ENCODE results near the gene CDH12.
"Not testable (repeated sequence)": the region's sequence is repeated elsewhere in the genome, so short reads cannot be mapped to it uniquely, and the experiment has no call there.

Gene CDH12

GRCh38 chr5:22852807-22853660 is at the start of gene CDH12:
CDH12 (minus strand) TSS chr5:22853344.
- DNase-seq (ENCODE audit: low read depth, low spot score): no peak

GRCh38 chr5:22901885-22902284 is 48.7 kb upstream of the CDH12 start:
- DNase-seq (ENCODE audit: low read depth, low spot score): no peak

DNA sequence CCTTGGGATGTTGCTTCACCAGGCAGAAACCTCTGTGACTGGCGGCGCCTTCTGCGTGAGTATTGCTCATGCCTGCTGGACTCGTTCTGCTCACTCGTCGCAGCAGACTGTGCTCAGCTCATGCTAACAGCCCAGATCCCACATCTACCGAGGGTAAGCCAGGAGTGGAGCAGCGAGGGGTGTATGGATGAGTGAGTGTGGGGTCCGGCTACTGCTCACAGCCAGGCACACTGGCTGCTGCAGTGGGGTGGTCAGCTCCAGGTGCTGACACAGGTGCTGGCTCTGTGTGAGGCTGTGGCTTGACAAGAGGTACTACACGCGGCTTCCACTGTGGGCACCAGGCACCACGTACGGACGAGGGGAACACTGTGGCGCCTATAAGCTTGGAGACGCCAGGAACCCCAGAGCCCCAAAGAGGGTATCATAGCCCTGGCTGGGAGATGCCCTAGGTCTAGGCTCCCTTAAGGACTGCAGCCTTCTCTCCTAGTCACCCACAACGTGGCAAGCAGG is 47.7 kb upstream of the CDH12 start:
- DNase-seq (ENCODE audit: low read depth, low spot score): no peak

DNA sequence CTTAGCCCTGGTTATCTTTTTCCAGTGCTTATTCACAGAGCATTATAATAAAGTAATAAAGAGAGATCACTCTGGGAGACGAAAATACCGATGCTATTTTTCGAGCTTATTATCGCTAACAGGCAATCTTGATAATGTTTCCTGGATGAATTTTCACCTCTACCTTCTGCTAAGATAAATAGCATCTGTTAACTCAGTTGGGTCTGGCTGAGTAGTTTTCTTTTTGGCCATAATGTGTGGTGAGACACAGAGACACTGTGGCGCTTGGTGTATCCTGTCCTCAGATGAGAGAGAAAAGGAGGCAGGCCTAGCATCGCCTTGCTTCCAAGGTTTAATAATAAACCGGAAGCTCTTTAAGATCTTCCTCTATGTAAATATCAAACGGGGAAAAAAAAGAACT is 46.2 kb upstream of the CDH12 start:
- DNase-seq (ENCODE audit: low read depth, low spot score): no peak

DNA sequence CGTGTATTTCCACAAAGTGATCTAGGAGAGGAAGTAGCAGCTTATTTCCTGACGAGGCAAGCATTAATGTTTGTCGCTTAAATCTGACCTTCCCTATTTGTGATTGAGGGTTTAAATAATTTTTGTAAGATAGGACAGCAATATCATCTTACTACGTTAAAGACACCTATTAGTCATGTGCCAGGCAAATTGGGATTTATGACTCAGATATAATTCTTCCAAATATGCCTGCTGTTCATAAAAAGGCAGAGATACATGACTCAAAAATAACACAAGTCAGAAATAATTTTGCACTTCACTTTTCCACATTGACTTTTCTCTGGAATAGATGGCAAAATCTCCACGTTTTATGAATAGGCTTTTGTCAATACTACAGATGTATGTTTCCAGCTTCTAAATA is 43.0 kb upstream of the CDH12 start:
- DNase-seq (ENCODE audit: low read depth, low spot score): no peak

GRCh38 chr5:22892441-22892840 is 39.3 kb upstream of the CDH12 start:
- no peak for DNase-seq (ENCODE audit: low read depth, low spot score)

DNA sequence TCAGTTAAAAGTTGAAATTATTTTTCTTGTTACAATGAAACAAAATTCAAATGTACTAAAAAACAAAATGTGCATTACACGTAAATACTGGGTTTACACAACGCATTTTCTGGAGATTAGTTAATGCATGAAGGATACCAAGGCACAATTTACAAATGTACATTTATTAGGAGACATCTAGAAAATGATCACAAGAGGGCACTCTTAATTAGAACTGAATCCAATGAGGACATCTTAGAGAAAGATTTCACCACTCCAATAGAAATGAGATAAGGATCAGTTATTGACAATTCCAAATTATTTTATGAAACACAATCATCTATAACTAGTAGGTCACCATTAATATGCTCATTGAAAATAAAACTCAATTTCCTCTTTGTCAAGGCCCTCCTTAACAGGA is 36.6 kb upstream of the CDH12 start:
- DNase-seq (ENCODE audit: low read depth, low spot score): no peak

- no peak for DNase-seq (ENCODE audit: low read depth, low spot score)
These were observed 34.4 kb upstream of the CDH12 start for GRCh38 chr5:22887566-22887965.

DNA sequence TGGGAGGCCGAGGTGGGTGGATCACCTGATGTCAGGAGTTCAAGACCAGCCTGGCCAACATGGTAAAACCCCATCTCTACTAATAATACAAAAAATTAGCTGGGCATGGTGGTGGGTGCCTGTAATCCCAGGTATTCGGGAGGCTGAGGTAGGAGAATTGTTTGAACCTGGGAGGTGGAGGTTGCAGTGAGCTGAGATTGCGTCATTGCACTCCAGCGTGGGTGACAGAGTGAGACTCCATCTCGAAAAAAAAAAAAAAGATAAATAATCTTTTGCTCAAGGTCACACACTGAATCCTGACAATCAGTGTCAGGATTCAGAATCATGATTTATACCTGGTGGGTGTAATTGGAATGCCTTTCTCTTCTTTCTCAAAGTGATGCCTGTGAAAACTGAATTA is 5.8 kb upstream of the CDH12 start:
- not testable (repeated sequence) for DNase-seq (ENCODE audit: low read depth, low spot score)

- DNase-seq (ENCODE audit: low read depth, low spot score): no peak
These were observed 2.7 kb upstream of the CDH12 start for GRCh38 chr5:22855824-22856223.

- DNase-seq (ENCODE audit: low read depth, low spot score): no peak
These were observed 2.2 kb downstream of the CDH12 start for GRCh38 chr5:22850981-22851380.

- DNase-seq (ENCODE audit: low read depth, low spot score): no peak
These were observed 6.5 kb downstream of the CDH12 start for GRCh38 chr5:22846693-22847092.

DNA sequence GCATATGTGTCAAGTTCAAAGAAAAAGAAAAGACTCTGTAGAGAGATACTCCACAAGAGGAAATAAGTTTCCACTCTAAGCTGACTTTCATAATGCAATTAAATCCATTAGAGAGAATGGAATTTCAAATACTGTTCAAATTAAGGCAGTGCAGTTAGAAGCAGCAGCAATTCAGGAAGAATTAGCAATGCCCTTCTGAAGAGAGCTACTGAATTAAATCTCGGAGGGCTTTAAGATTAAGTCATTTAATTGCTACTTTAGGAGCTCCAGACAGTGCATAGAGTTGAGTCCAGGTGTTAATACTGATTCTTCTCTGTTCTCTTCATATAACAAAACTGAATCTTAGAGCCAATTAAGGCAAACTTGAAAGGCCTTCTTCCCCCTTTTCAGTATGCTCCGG is 8.5 kb downstream of the CDH12 start:
- no peak for DNase-seq (ENCODE audit: low read depth, low spot score)

DNA sequence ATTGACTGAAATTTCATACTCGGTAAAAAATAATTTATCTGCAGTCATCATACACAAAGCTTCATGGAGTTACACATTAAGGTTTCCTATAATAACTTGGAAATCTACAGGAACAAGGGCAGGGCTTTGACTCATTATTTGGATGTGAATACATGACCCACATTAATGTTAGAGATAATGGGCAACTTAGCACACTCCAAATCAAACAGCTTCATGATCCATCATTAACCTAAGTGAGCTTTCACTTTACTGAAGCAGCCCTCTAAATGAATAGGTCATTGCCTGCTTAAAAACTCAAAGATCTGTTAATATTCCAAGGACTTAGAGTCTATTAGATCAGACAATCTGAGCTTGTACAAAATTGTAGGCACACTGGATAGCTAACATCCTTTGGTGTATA is 9.0 kb downstream of the CDH12 start:
- DNase-seq (ENCODE audit: low read depth, low spot score): no peak

DNA sequence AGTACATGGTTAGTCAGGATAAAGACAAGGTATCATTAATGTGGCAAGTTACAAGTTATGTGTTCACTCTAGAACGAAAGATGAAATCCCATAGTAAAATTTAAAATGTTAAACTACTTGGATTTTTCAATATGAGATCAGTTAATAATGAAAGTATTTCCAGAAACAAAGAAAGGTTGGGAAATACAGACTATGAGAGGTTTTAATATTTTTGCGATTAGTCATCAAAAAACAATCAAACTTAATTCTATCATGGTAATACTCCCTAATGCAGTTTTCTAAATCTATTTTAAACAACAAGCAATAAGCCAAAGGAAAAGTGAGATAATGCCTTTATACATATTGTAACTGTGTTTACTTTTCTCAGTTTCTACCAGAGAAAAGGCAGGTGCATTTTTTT is 10.6 kb downstream of the CDH12 start:
- DNase-seq (ENCODE audit: low read depth, low spot score): no peak

DNA sequence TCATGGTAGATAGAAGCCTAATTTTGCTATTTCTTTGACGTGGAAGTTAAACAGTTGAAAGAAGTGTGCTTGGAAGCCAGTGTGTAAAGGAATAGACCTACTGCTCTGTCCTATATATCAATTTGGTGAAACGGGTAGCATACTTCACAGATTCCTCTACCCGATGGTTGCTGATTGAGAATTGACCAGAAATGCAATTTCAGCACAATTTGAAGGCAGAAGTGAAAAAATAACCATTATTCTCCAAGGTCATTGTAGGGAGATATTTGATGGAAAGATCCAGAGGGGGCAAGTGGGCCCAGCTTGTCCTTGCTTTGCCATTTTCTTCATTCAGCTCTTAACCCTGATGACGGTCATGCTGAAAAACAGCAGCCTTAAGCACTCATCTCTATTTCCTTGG is 15.3 kb downstream of the CDH12 start:
- no peak for DNase-seq (ENCODE audit: low read depth, low spot score)

- DNase-seq (ENCODE audit: low read depth, low spot score): no peak
These were observed 17.5 kb downstream of the CDH12 start for GRCh38 chr5:22835686-22836085.

DNA sequence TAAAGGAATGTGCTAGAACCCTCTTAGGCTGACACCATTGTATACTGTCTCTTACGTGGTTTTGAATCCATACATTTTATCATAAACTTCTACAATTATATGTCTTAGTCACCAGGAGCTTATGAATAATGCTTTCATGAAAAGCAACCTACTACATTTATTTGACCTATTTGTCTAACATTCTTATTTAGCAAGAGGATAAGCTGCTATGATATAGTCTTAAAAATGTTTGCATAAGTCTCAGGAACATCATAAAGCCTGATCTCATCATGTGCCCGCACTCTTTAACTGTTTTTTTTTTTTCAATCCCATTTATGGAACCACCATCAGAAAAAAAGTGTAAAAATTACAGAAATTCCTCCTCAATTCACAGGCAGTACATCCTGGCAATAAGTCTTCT is 59.7 kb downstream of the CDH12 start:
- no peak for DNase-seq (ENCODE audit: low read depth, low spot score)

DNA sequence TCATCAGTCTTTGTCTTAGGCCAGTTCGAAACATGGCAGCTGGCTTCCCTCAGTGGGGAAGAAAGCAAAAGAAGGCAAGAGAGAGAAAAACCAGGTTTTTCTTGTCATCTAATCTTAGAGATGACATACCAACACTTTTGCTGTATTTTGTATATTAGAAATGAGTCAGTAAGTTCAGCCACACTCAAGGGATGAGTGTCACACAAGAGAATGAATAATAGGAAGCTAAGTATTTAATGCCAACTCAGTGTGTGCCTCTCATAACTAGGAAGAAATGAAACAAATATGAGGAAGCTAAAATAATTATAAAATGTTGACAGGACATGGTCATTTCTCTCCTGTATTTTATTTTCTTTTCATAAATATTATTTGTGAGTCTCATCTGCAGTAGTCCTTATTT is 65.3 kb downstream of the CDH12 start:
- no peak for DNase-seq (ENCODE audit: low read depth, low spot score)

GRCh38 chr5:22787398-22787797 is 65.7 kb downstream of the CDH12 start:
- no peak for DNase-seq (ENCODE audit: low read depth, low spot score)

- DNase-seq (ENCODE audit: low read depth, low spot score): no peak
These were observed 72.4 kb downstream of the CDH12 start for GRCh38 chr5:22780756-22781155.

GRCh38 chr5:22779499-22779898 is 73.6 kb downstream of the CDH12 start:
- DNase-seq (ENCODE audit: low read depth, low spot score): no peak

DNA sequence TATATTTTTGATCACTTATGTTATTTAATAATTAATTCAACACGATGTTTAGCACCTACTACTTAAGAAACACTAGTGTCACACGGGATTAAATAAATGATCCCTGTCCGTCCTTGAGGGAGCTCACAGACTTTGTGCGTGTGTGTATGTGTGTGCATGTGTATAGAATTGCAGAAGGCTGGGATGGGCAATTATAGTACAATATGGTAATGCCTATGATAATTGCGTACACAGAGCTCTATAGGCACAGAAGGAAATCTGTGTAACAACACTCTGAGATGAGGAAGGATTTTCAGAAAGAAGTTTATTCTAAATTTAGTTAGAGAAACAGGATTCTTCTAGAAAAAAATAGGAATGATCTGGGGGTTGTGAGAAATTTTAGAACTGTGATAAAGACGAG is 76.9 kb downstream of the CDH12 start:
- DNase-seq (ENCODE audit: low read depth, low spot score): no peak

DNA sequence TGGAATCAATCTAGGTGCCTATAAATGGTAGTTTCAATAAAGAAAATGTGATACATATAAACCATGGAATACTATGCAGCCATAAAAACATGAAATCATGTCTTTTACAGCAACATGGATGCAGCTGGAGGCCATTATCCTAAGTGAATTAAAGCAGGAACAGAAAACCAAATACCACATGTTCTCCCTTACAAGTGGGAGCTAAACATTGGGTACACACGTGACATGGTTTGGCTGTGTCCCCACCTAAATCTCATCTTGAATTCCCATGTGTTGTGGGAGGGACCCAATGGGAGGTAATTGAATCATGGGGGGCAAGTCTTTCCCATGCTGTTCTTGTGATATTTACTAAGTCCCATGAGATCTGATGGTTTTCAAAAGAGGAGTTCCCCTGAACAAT is 78.9 kb downstream of the CDH12 start:
- DNase-seq (ENCODE audit: low read depth, low spot score): not testable (repeated sequence)
